HEK293 (cell line): Measurements from ENCODE around the gene LRRC75A.
A peak's percentile ranks its signal among the peaks of the same experiment; 100 is the strongest.

Source experiments
- CTCF ChIA-PET: fragments of 350-600 bp; formaldehyde crosslinking; extraction: SDS; loops from one replicate; lab custom pipeline; 2021; ENCODE audit warnings: antibody characterized with exemption; lab: Yijun Ruan, JAX
- POLR2A ChIA-PET: fragments of 300-600 bp; formaldehyde crosslinking; extraction: SDS; loops from one replicate; lab custom pipeline; 2020; ENCODE audit warnings: antibody characterized with exemption, inconsistent platforms; lab: Yijun Ruan, JAX
- H3K27ac ChIP-seq: fragments of 200-500 bp; sonication (Bioruptor generic); 2 replicates; pipeline ENCODE4 v1.5.1; 2014; ENCODE audit warnings: low read depth, low read length, control low read depth, inconsistent platforms; ENCODE audit errors: extremely low read depth
- H3K36me3 ChIP-seq, 2 experiments: fragments of 200-500 bp in 1 of 2; sonication (Bioruptor generic) in 1 of 2; 1 replicate in 1 of 2; 2 replicates in 1 of 2; pipeline ENCODE4 v1.5.1; 2014 to 2017; ENCODE audit warnings: inconsistent platforms in 2 of 2, low read length in 2 of 2; ENCODE audit not compliant: control insufficient read depth in 2 of 2, insufficient read depth in 1 of 2
- H3K4me1 ChIP-seq: fragments of 200-500 bp; sonication (Bioruptor generic); 2 replicates; pipeline ENCODE4 v1.5.1; 2014; ENCODE audit warnings: mild to moderate bottlenecking, low read length, inconsistent platforms; ENCODE audit not compliant: control insufficient read depth, insufficient read depth
- H3K4me3 ChIP-seq: 2 replicates; pipeline ENCODE4 v1.5.1; 2011; ENCODE audit warnings: low read depth, mild to moderate bottlenecking, control low read depth, low read length, moderate library complexity
- H3K9me3 ChIP-seq: fragments of 200-500 bp; sonication (Bioruptor generic); 2 replicates; pipeline ENCODE4 v1.5.1; 2014; ENCODE audit warnings: low read depth, low read length, inconsistent platforms; ENCODE audit not compliant: control insufficient read depth, insufficient read depth
- CTCF ChIP-seq: fragments of 450-650 bp; formaldehyde crosslinking; IDR thresholded peaks from 2 replicates; pipeline ENCODE4 v1.5.1; 2016; ENCODE audit warnings: missing biosample characterization, missing genetic modification characterization
- IKZF3 ChIP-seq: fragments of 450-650 bp; IDR thresholded peaks from 2 replicates; pipeline ENCODE4 v1.5.0; 2018; ENCODE audit warnings: missing biosample characterization, mild to moderate bottlenecking, missing genetic modification characterization, moderate library complexity
- PBX3 ChIP-seq: sonication (generic); formaldehyde crosslinking; IDR thresholded peaks from 2 replicates; pipeline ENCODE4 v1.8.1; 2022; ENCODE audit warnings: mild to moderate bottlenecking, moderate library complexity, missing genetic modification reagents
- ZBTB1 ChIP-seq: fragments of 450-650 bp; formaldehyde crosslinking; IDR thresholded peaks from 2 replicates; pipeline ENCODE4 v1.5.1; 2016; ENCODE audit warnings: missing biosample characterization, missing genetic modification characterization
- ZBTB11 ChIP-seq: fragments of 450-650 bp; formaldehyde crosslinking; conservative IDR thresholded peaks from 2 replicates; pipeline ENCODE4 v1.5.1; 2016; ENCODE audit warnings: low read depth, missing biosample characterization, missing genetic modification characterization
- ZNF311 ChIP-seq: fragments of 450-650 bp; formaldehyde crosslinking; IDR thresholded peaks from 2 replicates; pipeline ENCODE4 v1.5.1; 2017; ENCODE audit warnings: missing biosample characterization, missing genetic modification characterization, borderline replicate concordance
- ZNF449 ChIP-seq: fragments of 450-650 bp; formaldehyde crosslinking; IDR thresholded peaks from 2 replicates; pipeline ENCODE4 v1.5.1; 2017; ENCODE audit warnings: missing biosample characterization, mild to moderate bottlenecking, missing genetic modification characterization, moderate library complexity
- ZNF513 ChIP-seq: fragments of 450-650 bp; IDR thresholded peaks from 2 replicates; pipeline ENCODE4 v1.5.1; 2018; ENCODE audit warnings: missing biosample characterization, missing genetic modification characterization
- ZNF600 ChIP-seq: fragments of 450-650 bp; formaldehyde crosslinking; IDR thresholded peaks from 2 replicates; pipeline ENCODE4 v1.5.1; 2016; ENCODE audit warnings: missing biosample characterization, missing genetic modification characterization
- ZNF660 ChIP-seq: fragments of 450-650 bp; IDR thresholded peaks from 2 replicates; pipeline ENCODE4 v1.5.1; 2018; ENCODE audit warnings: missing biosample characterization, mild to moderate bottlenecking, missing genetic modification characterization
- ZNF664 ChIP-seq: fragments of 450-650 bp; formaldehyde crosslinking; IDR thresholded peaks from 2 replicates; pipeline ENCODE4 v1.5.1; 2016; ENCODE audit warnings: missing biosample characterization, missing genetic modification characterization
- ZSCAN23 ChIP-seq: fragments of 450-650 bp; formaldehyde crosslinking; IDR thresholded peaks from 2 replicates; pipeline ENCODE4 v1.5.1; 2016; ENCODE audit warnings: missing biosample characterization, missing genetic modification characterization

The LRRC75A gene

GRCh38 chr17:16521070-16521727 lies 29.2 kb upstream of the LRRC75A start (continued):
- TF ChIP-seq ZNF513 (tag by site-specific recombination) (no peak), ZNF664 (tag by site-specific recombination) (no peak), ZNF311 (tag by site-specific recombination) (no peak), ZNF660 (tag by site-specific recombination) (peak; percentile 29; the same call in 1 of the 2 replicates), ZNF600 (tag by site-specific recombination) (peak; percentile 42; the same call in 1 of the 2 replicates), PBX3 (CRISPR knock-in tag) (no peak), CTCF (tag by site-specific recombination) (peak; percentile 80), ZSCAN23 (tag by site-specific recombination) (no peak)
- TF ChIP-seq, all 188 proteins: peak for 6

GRCh38 chr17:16519021-16519420 lies 27.0 kb upstream of the LRRC75A start:
- Histone ChIP-seq H3K27ac (no peak overlapping the region), H3K36me3 (no peaks in the 10 kb centered on the region), H3K4me3 (no peak overlapping the region), H3K9me3 (no peaks in the 10 kb centered on the region), H3K4me1 (peaks cover 3% of the 10 kb centered on the region; the same call in 1 of the 2 replicates)
- TF ChIP-seq ZBTB11 (tag by site-specific recombination) (no peak), IKZF3 (tag by site-specific recombination) (no peak), ZNF449 (no peak), ZBTB1 (no peak)
- TF ChIP-seq, all 188 proteins: peak for 0
- CTCF ChIA-PET, result interaction anchor here (0.6 to 7.6 kb wide), 6 partner anchors 57 to 469 kb away, joined by 3 to 261 read pairs (median 6); no protein-coding TSS in a partner anchor
- POLR2A ChIA-PET, result no interaction called here
